Fibroblast of skin of right quadriceps (primary cell): ENCODE measurements around the gene ZCCHC7.
A peak's percentile ranks its signal among the peaks of the same experiment; 100 is the strongest.
"Not testable (repeated sequence)": the region's sequence is repeated elsewhere in the genome, so short reads cannot be mapped to it uniquely, and the experiment has no call there.

ENCODE experiments used
- DNase-seq: peaks from one replicate; pipeline ENCODE4 v3.0.0-alpha.2; 2013

ZCCHC7 gene

DNA sequence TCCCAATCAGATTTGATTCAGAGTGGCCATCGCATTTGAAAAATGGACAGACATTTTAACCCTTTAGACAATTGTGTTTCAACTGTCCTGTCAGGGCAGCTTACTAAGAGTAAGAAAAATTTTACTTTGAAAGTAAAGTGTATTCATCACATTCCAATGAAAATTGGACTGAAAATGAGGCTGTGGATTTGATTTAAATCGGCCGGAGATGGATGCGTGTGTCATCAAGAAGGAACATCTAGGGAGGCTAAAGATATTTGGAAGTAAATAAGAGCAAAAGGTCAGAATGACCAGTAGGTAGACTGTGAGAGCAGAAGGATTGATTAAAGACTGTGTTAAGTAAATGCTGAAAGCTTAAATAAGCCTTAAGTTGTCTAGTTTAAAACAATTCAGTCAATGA is 1.5 kb downstream of the ZCCHC7 start:
- DNase-seq, result no peak

- DNase-seq, result no peak
Measured at GRCh38 chr9:37126214-37126788, 5.9 kb downstream of the ZCCHC7 start.

- DNase-seq, result no peak
Measured at GRCh38 chr9:37127018-37127417, 6.6 kb downstream of the ZCCHC7 start.

DNA sequence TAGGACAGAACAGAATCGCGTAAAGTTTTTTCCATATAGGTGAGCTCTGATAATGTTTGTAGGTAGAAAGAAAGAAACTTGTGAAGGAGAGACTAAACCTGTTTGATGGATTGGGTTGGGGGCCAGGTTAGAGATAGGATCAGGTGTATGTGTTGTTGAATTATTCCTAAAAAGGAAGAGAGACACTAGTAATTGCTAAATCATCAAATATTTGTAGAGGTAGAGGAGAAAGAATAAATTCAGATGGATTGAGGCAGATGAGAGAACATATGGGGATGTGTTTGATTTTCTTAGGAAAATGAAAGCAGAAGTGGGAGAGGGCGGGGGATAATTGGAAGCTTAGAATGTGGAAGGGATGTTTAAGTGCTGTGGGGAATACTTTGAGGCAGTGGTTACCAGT is 7.7 kb downstream of the ZCCHC7 start:
- DNase-seq, result no peak

GRCh38 chr9:37134166-37134565 is 13.8 kb downstream of the ZCCHC7 start:
- DNase-seq, result no peak

- no peak for DNase-seq
Measured at GRCh38 chr9:37141015-37141414, 20.6 kb downstream of the ZCCHC7 start.

DNA sequence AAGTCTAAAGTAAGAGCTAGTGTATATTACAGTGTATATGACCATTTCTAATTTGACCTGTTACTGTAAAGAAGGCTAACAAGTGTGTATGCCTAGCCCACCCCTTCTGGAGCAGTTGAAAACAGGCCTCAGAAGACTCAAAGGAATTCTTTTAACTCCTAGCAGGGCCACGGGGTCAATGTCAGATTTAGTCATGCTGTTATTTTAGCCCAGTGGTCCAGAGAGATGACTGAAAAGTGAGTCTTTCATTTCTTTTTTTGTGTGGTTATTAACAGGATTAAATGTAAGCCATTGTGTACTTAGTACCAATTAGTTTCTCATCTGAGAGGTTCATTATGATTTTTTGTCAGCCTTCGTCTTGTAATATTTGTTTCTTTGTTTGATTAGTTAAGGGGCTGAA is 24.4 kb downstream of the ZCCHC7 start:
- DNase-seq, result peak; percentile 3

DNA sequence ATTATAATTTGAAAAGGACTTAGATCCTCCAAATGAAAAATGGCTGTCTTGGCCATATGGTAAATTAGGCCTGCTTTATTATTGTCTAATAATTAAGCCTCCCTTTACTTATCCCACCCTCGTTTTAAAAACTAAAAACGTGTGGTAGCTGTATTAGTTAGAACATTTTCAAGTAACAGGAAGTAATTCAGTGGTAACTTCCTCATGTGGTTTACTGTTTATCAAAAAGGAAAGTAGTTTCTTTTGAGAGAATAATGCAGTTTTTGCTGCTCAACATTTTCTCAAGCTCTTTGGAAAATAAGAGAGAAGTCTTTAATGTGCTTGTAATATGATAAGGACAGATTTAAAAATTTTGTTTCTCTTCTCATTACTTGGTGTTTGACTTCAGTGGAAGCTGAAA is 26.0 kb downstream of the ZCCHC7 start:
- DNase-seq, result no peak

GRCh38 chr9:37148181-37148580 is 27.8 kb downstream of the ZCCHC7 start:
- no peak for DNase-seq

DNA sequence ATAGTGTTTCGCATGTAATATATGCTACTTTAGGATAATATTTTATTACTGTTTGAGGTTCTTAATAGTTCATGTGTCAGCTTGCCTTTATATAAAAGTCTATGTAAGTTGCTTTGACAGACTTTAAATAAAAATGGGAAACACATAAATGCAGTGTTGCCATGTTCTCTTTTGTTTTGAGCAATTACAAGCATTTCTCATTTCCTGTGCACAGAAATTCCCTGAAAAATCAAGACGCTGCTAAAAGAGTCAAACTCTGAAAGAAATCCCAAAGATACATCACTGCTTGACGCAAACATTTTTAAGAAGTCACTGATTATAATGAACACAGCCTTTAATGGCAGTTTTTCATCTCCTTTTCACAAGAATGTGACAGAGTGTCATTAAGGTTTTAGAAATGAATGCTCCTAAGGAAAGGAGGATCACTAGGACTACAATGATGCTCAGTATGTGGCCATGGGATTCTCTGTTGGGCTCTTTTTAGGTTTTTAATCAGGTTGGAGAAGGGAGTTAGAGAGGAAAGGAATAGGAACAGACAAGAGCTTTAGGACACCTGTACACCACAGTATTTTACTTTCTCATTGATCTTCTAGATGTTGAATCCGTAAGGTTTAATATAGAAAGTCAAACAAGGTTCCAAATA is 29.4 kb downstream of the ZCCHC7 start:
- no peak for DNase-seq

DNA sequence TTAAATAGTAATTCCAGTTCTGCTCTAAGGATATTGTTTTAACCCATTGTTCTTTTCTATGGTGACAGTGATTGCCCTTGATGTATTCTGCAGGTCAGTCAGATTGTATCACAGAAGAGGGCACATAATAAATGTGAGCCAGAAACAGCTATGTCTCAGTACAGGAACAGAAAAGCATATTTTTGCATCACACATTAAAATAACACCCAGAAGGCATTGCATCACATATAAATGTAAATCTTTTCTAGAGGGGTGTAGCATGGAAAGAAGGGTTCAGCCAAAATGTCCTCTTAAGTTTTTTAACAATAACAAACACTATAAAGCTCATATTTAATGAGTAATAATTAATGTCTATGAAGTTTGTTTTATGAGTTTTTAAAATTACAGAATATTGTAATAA is 30.0 kb downstream of the ZCCHC7 start:
- no peak for DNase-seq

DNA sequence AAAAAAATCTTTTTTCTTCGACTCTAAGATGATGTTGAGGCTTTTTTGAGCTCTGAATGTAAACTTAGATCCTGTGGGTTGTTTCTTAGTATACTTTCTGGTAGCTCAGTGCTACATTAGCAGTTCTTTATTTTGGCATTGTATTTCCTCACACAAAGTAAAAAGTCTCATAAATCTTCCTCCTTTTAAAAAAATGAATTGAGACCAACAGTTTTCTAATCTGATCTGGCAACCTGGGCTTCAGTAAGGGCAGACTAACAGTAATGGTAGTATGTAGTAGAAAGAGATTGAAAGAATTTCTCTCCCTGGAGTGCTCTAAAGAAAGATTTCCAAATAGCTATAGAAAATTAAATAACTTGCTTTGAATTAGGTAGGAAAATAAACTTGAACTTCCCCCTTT is 31.4 kb downstream of the ZCCHC7 start:
- DNase-seq, result no peak

DNA sequence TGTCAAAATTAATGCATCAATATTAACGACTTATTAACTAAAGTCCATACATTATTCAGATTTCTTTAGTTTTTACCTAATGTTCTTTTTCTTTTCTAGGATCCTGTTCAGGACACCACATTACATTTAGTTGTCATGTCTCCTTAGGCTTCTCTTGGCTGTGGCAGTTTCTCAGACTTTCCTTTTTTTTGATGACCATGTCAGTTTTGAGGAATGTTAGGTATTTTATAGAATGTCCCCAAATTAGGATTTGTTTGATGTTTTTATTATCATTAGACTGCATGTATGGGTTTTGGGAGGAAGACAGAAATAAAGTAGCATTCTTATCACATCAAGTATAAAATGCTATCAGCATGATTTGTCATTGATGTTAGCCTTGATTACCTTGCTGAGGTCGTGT is 32.0 kb downstream of the ZCCHC7 start:
- DNase-seq, result no peak

GRCh38 chr9:37155601-37156000 is 35.2 kb downstream of the ZCCHC7 start:
- no peak for DNase-seq

DNA sequence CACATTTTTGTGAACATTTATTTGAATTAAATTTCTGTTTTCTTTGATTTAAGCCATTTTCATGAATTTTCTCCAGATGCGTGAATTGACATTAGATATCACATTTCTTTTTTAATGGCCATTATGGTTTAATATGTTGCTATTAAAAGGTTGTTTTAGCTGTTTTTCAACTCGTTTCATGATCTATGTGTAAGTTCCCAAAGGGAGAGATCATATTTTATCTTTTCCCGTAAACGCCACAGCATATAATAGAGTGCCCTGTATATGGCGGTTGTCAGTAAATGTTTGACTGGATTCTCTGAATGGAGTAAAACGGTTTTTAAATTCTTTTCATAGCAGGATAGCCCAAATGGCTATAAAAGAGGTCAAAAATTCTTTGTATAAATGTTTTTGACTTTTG is 35.8 kb downstream of the ZCCHC7 start:
- DNase-seq, result no peak

GRCh38 chr9:37156781-37157356 is 36.5 kb downstream of the ZCCHC7 start:
- DNase-seq, result no peak

GRCh38 chr9:37157726-37158377 is 37.5 kb downstream of the ZCCHC7 start:
- DNase-seq, result no peak

GRCh38 chr9:37163299-37163698 is 42.9 kb downstream of the ZCCHC7 start:
- no peak for DNase-seq

- DNase-seq, result not testable (repeated sequence)
Measured at GRCh38 chr9:37164335-37164734, 44.0 kb downstream of the ZCCHC7 start.

- DNase-seq, result no peak
Measured at GRCh38 chr9:37165644-37166043, 45.3 kb downstream of the ZCCHC7 start.

DNA sequence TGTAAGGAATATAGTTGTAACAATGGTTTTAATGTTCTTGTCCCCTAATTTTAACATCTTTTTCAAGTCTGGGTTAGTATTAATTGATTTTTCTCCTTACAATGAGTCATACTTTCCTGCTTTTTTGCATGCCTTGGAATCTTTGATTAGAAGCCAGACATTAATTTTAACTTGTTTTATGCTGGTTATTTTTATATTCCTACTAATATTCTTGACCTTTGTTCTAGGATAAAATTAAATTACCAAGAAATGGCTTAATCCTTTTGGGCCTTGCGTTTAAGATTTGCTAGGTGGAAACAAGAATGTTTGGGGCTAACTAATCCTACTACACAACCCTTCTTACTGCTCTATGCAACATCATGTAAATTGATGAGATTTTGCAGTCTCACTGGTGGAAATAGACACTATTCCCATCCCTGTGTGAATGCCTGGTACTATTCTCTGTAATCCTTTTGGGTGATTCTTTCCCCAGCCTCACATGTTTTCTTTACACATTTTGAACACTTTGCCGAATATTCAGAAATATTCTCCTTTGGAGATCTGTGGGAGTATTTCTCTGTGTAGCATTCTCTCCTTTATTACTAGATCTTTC is 47.2 kb downstream of the ZCCHC7 start:
- DNase-seq, result no peak

- DNase-seq, result no peak
Measured at GRCh38 chr9:37172557-37172956, 52.2 kb downstream of the ZCCHC7 start.

DNA sequence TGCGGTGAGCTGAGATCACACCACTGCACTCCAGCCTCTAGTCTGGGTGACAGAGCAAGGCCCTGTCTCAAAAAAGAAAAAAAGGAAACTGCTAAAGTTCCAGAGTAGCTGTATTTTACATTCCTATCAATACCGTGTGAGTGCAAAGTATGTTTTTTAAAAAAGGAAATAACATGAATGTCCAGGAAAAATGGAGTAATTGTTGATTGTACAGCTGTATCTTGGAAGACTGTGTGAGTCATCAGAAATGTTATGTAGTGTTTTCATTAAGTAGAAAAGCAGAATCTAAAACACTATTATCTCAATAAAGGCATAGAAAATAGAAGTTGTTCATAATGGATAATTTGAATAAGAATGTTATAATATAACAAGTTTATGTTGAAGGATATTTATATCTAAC is 53.9 kb downstream of the ZCCHC7 start:
- DNase-seq, result peak; percentile 27

DNA sequence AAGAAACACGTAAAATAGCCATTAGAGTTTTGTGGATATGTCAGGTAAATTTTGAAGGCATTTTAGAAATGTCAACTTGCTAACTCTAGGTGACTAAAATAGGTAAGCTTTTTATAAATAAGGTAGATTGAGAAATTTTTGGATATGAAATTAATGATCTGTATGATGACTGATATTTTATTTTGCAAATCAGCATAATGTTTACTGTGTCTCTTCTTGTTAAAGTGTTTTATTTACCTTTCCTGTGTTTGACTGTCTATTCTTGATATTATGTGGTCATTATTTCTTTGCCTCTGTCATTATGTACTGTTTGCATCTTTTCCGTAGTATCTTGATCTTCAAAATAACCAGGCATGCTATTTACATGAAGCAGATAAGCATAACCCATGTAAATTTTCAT is 58.4 kb downstream of the ZCCHC7 start:
- DNase-seq, result no peak
